Measurements from ENCODE around the gene GPR55.

DNA sequence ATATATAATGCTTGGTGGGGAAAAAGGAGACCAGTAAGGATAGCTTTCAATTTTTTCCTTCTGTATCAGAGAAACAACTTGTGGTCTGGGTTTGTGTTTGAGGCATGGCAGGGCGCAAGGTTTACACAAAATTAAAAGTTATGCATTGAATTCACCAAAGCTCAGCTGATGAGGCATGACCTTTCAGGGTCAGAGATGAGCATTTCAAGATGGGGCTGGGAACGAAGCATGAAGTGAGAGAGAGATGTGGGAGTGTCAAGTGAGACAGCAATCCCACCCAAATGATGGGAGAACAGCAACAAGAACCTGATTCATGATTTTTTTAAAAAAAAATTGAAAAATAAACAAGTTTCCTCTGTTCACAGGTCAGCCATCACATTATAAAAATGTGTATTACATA lies 4.9 kb downstream of the GPR55 start:
- TF ChIP-seq, protein P1, sequence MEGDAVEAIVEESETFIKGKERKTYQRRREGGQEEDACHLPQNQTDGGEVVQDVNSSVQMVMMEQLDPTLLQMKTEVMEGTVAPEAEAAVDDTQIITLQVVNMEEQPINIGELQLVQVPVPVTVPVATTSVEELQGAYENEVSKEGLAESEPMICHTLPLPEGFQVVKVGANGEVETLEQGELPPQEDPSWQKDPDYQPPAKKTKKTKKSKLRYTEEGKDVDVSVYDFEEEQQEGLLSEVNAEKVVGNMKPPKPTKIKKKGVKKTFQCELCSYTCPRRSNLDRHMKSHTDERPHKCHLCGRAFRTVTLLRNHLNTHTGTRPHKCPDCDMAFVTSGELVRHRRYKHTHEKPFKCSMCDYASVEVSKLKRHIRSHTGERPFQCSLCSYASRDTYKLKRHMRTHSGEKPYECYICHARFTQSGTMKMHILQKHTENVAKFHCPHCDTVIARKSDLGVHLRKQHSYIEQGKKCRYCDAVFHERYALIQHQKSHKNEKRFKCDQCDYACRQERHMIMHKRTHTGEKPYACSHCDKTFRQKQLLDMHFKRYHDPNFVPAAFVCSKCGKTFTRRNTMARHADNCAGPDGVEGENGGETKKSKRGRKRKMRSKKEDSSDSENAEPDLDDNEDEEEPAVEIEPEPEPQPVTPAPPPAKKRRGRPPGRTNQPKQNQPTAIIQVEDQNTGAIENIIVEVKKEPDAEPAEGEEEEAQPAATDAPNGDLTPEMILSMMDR (IDR thresholded peaks at IDR 0.05): no peak
- TF ChIP-seq POLR2A (IDR thresholded peaks at IDR 0.05): no peak
